H1 (cell line): ENCODE results near the gene MAP4K4. TPM values are rescaled to one million over a fixed set of nuclear protein-coding genes. Genes with fewer than 3 reads are reported as not detected.

Experiments
- CTCF ChIA-PET: fragments of 300-600 bp; sonication (Branson Sonifier 250); formaldehyde crosslinking; loops from one replicate; lab custom pipeline; 2021; ENCODE audit not compliant: partially characterized antibody; lab: Charles Lee
- POLR2A ChIA-PET: fragments of 300-600 bp; sonication (Branson Sonifier 250); formaldehyde crosslinking; loops from one replicate; lab custom pipeline; 2021; ENCODE audit warnings: inconsistent platforms; ENCODE audit not compliant: partially characterized antibody; lab: Charles Lee
- DNase-seq, 2 experiments: peaks; one replicate each; pipeline versions ENCODE4 v3.0.0 to v3.0.0-alpha.2; 2010 to 2022; ENCODE audit warnings: low spot score in 2 of 2, low read depth in 1 of 2, mixed read lengths in 1 of 2
- FAIRE-seq: peaks from 2 replicates; lab custom pipeline; 2011; peaks lifted over from hg19 to GRCh38; lab: Jason Lieb, UNC
- H2AFZ ChIP-seq: 2 replicates; pipeline ENCODE4 v1.8.1; 2012; ENCODE audit warnings: low read length, inconsistent platforms
- H2AK5ac ChIP-seq: 2 replicates; pipeline ENCODE4 v1.6.1; 2013; ENCODE audit warnings: low read depth, low read length
- H2BK120ac ChIP-seq: replicated peaks from 2 replicates; pipeline ENCODE3; 2013; ENCODE audit warnings: low read depth, low read length, inconsistent platforms
- H2BK12ac ChIP-seq: 2 replicates; pipeline ENCODE4 v1.6.1; 2013; ENCODE audit warnings: low read depth, low read length
- H2BK15ac ChIP-seq: 2 replicates; pipeline ENCODE4 v1.6.1; 2013; ENCODE audit warnings: low read length
- H2BK20ac ChIP-seq: 2 replicates; pipeline ENCODE4 v1.6.1; 2013; ENCODE audit warnings: low read length
- H2BK5ac ChIP-seq: 2 replicates; pipeline ENCODE4 v1.6.1; 2013; ENCODE audit warnings: low read depth, low read length
- H3K14ac ChIP-seq: 2 replicates; pipeline ENCODE4 v1.6.1; 2013; ENCODE audit warnings: inconsistent platforms; ENCODE audit not compliant: insufficient read length
- H3K18ac ChIP-seq: 2 replicates; pipeline ENCODE4 v1.6.1; 2013; ENCODE audit warnings: low read length; ENCODE audit errors: extremely low read depth
- H3K23ac ChIP-seq: 2 replicates; pipeline ENCODE4 v1.6.1; 2013; ENCODE audit warnings: inconsistent platforms; ENCODE audit not compliant: insufficient read length
- H3K23me2 ChIP-seq: 2 replicates; pipeline ENCODE4 v1.6.1; 2013; ENCODE audit warnings: low read depth, low read length
- H3K27ac ChIP-seq: 2 replicates; pipeline ENCODE4 v1.6.1; 2011; ENCODE audit warnings: low read depth, low read length, inconsistent platforms
- H3K27me3 ChIP-seq, 4 experiments: replicated peaks in 1 of 4; 1 replicate in 1 of 4; 2 replicates in 3 of 4; pipeline versions ENCODE4 v1.6.1 to v1.8.1; 2011 to 2013; ENCODE audit warnings: low read length in 3 of 4, mild to moderate bottlenecking in 3 of 4, inconsistent platforms in 2 of 4, mixed read lengths in 2 of 4, moderate library complexity in 1 of 4; ENCODE audit not compliant: control insufficient read depth in 3 of 4, insufficient read depth in 3 of 4; ENCODE audit errors: extremely low read depth in 1 of 4
- H3K36me3 ChIP-seq, 4 experiments: 2 replicates each; pipeline versions ENCODE4 v1.6.1 to v1.8.1; 2011 to 2013; ENCODE audit warnings: mild to moderate bottlenecking in 4 of 4, low read length in 3 of 4, moderate library complexity in 2 of 4, control low read depth in 1 of 4, inconsistent platforms in 1 of 4; ENCODE audit not compliant: insufficient read depth in 4 of 4, control insufficient read depth in 2 of 4
- H3K4ac ChIP-seq: replicated peaks from 2 replicates; pipeline ENCODE3; 2013; ENCODE audit warnings: low read length, low read depth, mixed read lengths, inconsistent platforms; ENCODE audit not compliant: insufficient read length
- H3K4me1 ChIP-seq, 4 experiments: replicated peaks in 1 of 4; 1 replicate in 1 of 4; 2 replicates in 3 of 4; pipeline versions ENCODE4 v1.6.1 to v1.8.1; 2011 to 2013; ENCODE audit warnings: low read length in 3 of 4, inconsistent platforms in 2 of 4, mixed read lengths in 1 of 4; ENCODE audit not compliant: insufficient read depth in 4 of 4, control insufficient read depth in 3 of 4
- H3K4me2 ChIP-seq, 2 experiments: 2 replicates each; pipeline versions ENCODE4 v1.6.1 to v1.8.1; 2011 to 2013; ENCODE audit warnings: low read depth in 2 of 2, low read length in 2 of 2, control low read depth in 1 of 2, inconsistent platforms in 1 of 2, mild to moderate bottlenecking in 1 of 2; ENCODE audit not compliant: insufficient read depth in 1 of 2
- H3K4me3 ChIP-seq, 4 experiments: fragments of 200-600, 300-600 bp in 1 of 4; sonication (generic), shearing (Covaris generic), sonication (Bioruptor Twin) in 1 of 4; 2 replicates each; pipeline versions ENCODE4 v1.5.1 to v1.8.1; 2011 to 2016; ENCODE audit warnings: low read length in 4 of 4, low read depth in 3 of 4, control low read depth in 2 of 4, inconsistent platforms in 2 of 4, mild to moderate bottlenecking in 2 of 4, mixed read lengths in 1 of 4, moderate library complexity in 1 of 4; ENCODE audit not compliant: insufficient read depth in 2 of 4; ENCODE audit errors: extremely low read depth in 1 of 4
- H3K56ac ChIP-seq: replicated peaks from 2 replicates; pipeline ENCODE3; 2013; ENCODE audit warnings: low read depth, mild to moderate bottlenecking, mixed read lengths, low read length, inconsistent platforms; ENCODE audit not compliant: insufficient read length
- H3K79me1 ChIP-seq: 2 replicates; pipeline ENCODE4 v1.6.1; 2013; ENCODE audit warnings: low read depth, low read length, control low read depth
- H3K79me2 ChIP-seq, 2 experiments: 2 replicates each; pipeline versions ENCODE4 v1.6.1 to v1.8.1; 2012 to 2013; ENCODE audit warnings: low read length in 2 of 2, mild to moderate bottlenecking in 2 of 2, inconsistent platforms in 1 of 2; ENCODE audit not compliant: insufficient read depth in 2 of 2, control insufficient read depth in 1 of 2
- H3K9ac ChIP-seq, 4 experiments: replicated peaks in 1 of 4; 1 replicate in 1 of 4; 2 replicates in 3 of 4; pipeline versions ENCODE4 v1.6.1 to v1.8.1; 2011 to 2013; ENCODE audit warnings: low read depth in 3 of 4, low read length in 3 of 4, control low read depth in 2 of 4, mild to moderate bottlenecking in 2 of 4, moderate library complexity in 2 of 4, inconsistent platforms in 1 of 4; ENCODE audit errors: extremely low read depth in 1 of 4
- H3K9me3 ChIP-seq, 2 experiments: 2 replicates each; pipeline versions ENCODE4 v1.6.1 to v1.8.1; 2012 to 2013; ENCODE audit warnings: mild to moderate bottlenecking in 2 of 2, moderate library complexity in 2 of 2, control low read depth in 1 of 2, inconsistent platforms in 1 of 2, low read depth in 1 of 2, low read length in 1 of 2, mixed read lengths in 1 of 2; ENCODE audit not compliant: insufficient read depth in 2 of 2
- H4K20me1 ChIP-seq, 2 experiments: replicated peaks in 1 of 2; 2 replicates each; pipeline versions ENCODE3 to v1.8.1; 2011 to 2013; ENCODE audit warnings: inconsistent platforms in 2 of 2, low read length in 2 of 2, mild to moderate bottlenecking in 1 of 2; ENCODE audit not compliant: insufficient read depth in 2 of 2, control insufficient read depth in 1 of 2
- H4K5ac ChIP-seq: 2 replicates; pipeline ENCODE4 v1.6.1; 2013; ENCODE audit warnings: low read length, low read depth, mixed read lengths, inconsistent platforms; ENCODE audit not compliant: insufficient read length
- H4K8ac ChIP-seq: 2 replicates; pipeline ENCODE4 v1.8.0; 2013; ENCODE audit warnings: mild to moderate bottlenecking, moderate library complexity, low read length, inconsistent platforms; ENCODE audit not compliant: insufficient read depth; ENCODE audit errors: extremely low read depth
- H4K91ac ChIP-seq: replicated peaks from 2 replicates; pipeline ENCODE3; 2013; ENCODE audit warnings: low read length, mixed read lengths, inconsistent platforms; ENCODE audit not compliant: insufficient read length
- CEBPB ChIP-seq: IDR thresholded peaks from 2 replicates; pipeline ENCODE4 v1.6.1; 2012; ENCODE audit warnings: low read depth, low read length
- CHD1 ChIP-seq: IDR thresholded peaks from 2 replicates; pipeline ENCODE4 v1.6.1; 2012; ENCODE audit warnings: low read depth, low read length, improper control_type of control experiment
- CREB1 ChIP-seq: IDR thresholded peaks from 2 replicates; pipeline ENCODE4 v1.6.1; 2012; ENCODE audit warnings: inconsistent platforms
- GTF2F1 ChIP-seq: IDR thresholded peaks from 2 replicates; pipeline ENCODE4 v1.6.1; 2012; ENCODE audit warnings: low read depth, low read length, improper control_type of control experiment, borderline replicate concordance
- KDM5A ChIP-seq: fragments of 200-600 bp; IDR thresholded peaks from 2 replicates; pipeline ENCODE4 v1.7.1; 2012; ENCODE audit warnings: mild to moderate bottlenecking, low read length, inconsistent platforms, mixed read lengths
- PHF8 ChIP-seq: fragments of 200-600 bp; sonication (generic); conservative IDR thresholded peaks from 2 replicates; pipeline ENCODE4 v1.7.1; 2012; ENCODE audit warnings: low read depth, mild to moderate bottlenecking, inconsistent platforms, low read length, moderate library complexity
- RAD21 ChIP-seq, 2 experiments: IDR thresholded peaks in 1 of 2; conservative IDR thresholded peaks in 1 of 2; 2 replicates each; pipeline ENCODE4 v1.6.1; 2011; ENCODE audit warnings: low read depth in 2 of 2, low read length in 2 of 2, improper control_type of control experiment in 1 of 2, inconsistent platforms in 1 of 2, mild to moderate bottlenecking in 1 of 2, moderate library complexity in 1 of 2
- WGBS, 2 experiments: shearing (Covaris generic) in 1 of 2; methylation state at CpG; one replicate each; pipeline versions ENCODE4 v1.1.6 to v1.1.7; 2013 to 2015; ENCODE audit warnings: low lambda C conversion rate in 2 of 2, mixed read lengths in 2 of 2, inconsistent platforms in 1 of 2, low coverage in 1 of 2, missing lambda C conversion rate in 1 of 2; ENCODE audit not compliant: insufficient replicate concordance in 2 of 2, insufficient coverage in 1 of 2, insufficient read length in 1 of 2; ENCODE audit errors: extremely low coverage in 1 of 2, missing lambda C conversion rate in 1 of 2; 5-methylcytosine and 5-hydroxymethylcytosine counted together
- polyA plus RNA-seq, 7 experiments: library from polyadenylated mRNA; depleted of rRNA in 3 of 7; stranded (reverse) in 5 of 7; unstranded in 2 of 7; fragments of >200 nt in 5 of 7; fragments of 200-250 nt in 2 of 7; gene quantifications; 1 replicate in 5 of 7; 2 replicates in 1 of 7; 4 replicates in 1 of 7; pipeline versions ENCODE4 v1.2.1 to v1.2.3, GENCODE V29; 2011 to 2013; ENCODE audit warnings: missing spikeins in 2 of 7, mixed read lengths in 2 of 7
- total RNA-seq: library from RNA; stranded (reverse); fragmentation: NEBNext Ultra II Directional; extraction: Animal tissue kit (Norgen Biotek cat#: 25700); gene quantifications from 2 replicates; pipeline ENCODE4 v1.2.1, GENCODE V29; 2021
- TF ChIP-seq, protein P1 (sequence below): IDR thresholded peaks from 2 replicates; pipeline ENCODE4 v1.6.1; 2012; ENCODE audit warnings: low read length, inconsistent platforms
- TF ChIP-seq, protein P2 (sequence below): IDR thresholded peaks from 2 replicates; pipeline ENCODE4 v1.6.1; 2011; ENCODE audit warnings: low read length, improper control_type of control experiment

MAP4K4 gene
- total and polyA plus RNA-seq, 2 of the 8 experiments (the other 6 are each of a cell fraction or from before 2014, with no cell fraction given) = 53.2 to 138 TPM

DNA sequence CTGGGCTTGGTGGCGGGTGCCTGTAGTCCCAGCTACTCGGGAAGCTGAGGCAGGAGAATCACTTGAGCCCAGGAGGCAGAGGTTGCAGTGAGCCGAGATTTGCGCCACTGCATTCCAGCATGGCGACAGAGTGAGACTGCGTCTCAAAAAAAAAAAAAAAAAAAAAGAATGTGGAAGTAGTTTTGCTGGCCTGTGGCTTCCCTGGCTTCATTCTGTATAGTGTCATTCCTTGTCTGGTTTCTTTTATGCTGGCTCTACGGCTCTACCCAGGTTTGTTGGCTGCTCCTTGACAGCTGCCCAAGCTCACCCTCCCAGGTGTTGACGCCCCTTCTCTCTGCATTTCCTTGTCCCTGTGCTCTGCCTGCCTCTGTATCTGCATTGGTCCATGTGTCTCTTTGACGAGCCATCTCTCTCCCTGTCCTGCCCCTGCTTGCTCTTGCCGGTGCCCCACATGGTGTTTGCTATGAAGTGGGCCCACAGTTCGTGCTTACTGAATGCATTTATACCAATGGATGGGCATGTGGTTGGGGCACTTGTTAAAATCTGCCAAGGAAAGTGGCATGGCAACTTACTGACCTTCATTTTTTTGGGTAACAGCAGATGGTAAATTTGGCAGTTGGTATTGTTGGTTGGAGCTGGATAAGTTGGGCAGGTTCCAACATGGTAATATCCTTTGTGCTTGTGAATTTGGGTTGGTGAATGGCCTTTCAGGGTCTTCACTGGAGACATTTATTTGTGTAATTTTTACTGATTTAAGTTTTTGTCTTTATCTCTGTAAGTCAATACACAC, 113.9 kb downstream of the MAP4K4 start:
- H3K4ac ChIP-seq = no peak overlapping the region
- WGBS, 2 experiments = 86% methylated on average over 11 of the region's 11 CpGs; no CpG with 5 or more reads in 1 of the 2 experiments
- no peak overlapping the region for H3K9ac ChIP-seq
- no peak overlapping the region for H2BK12ac ChIP-seq
- H4K8ac ChIP-seq = no peak overlapping the region
- no peak overlapping the region for H4K91ac ChIP-seq
- 0 out of 2 replicates have a peak overlapping the region, but pooled peaks have one; percentile 56 for H2AK5ac ChIP-seq
- no peak overlapping the region for H3K4me3 ChIP-seq
- H2BK15ac ChIP-seq = no peak overlapping the region
- no peak overlapping the region for H2AFZ ChIP-seq
- no peak overlapping the region for H2BK20ac ChIP-seq
- H3K23ac ChIP-seq = no peak overlapping the region
- H3K79me1 ChIP-seq = peaks cover 5% of the 10 kb centered on the region
- H3K56ac ChIP-seq = no peak overlapping the region
- H3K9me3 ChIP-seq = no peaks in the 10 kb centered on the region
- H3K14ac ChIP-seq = no peak overlapping the region
- DNase-seq (no peak), FAIRE-seq (no peak)
- peaks cover 10 to 95% of the 10 kb centered on the region in 2 experiments for H3K79me2 ChIP-seq
- H2BK120ac ChIP-seq = no peak overlapping the region
- no peak overlapping the region for H3K27ac ChIP-seq
- peaks cover 0 to 18% (median 9%) of the 10 kb centered on the region in 4 experiments; a peak in 5 of 7 replicates for H3K4me1 ChIP-seq
- no peaks in the 10 kb centered on the region; the same call in 1 of the 2 replicates for H3K23me2 ChIP-seq
- H3K18ac ChIP-seq = peak overlapping the region; percentile 9; the same call in 1 of the 2 replicates
- no peaks in the 10 kb centered on the region for H3K27me3 ChIP-seq
- ChIA-PET CTCF (no interaction called here), POLR2A (no interaction called here)
- H3K4me2 ChIP-seq = no peak overlapping the region
- H2BK5ac ChIP-seq = no peak overlapping the region
- H3K36me3 ChIP-seq = no peaks in the 10 kb centered on the region
- H4K5ac ChIP-seq = no peak overlapping the region
- H4K20me1 ChIP-seq = peaks cover 0 to 2% of the 10 kb centered on the region in 2 experiments
- no peak for TF ChIP-seq CHD1
- no peak for TF ChIP-seq GTF2F1
- TF ChIP-seq CREB1 = no peak
- TF ChIP-seq PHF8 = no peak
- TF ChIP-seq RAD21 (IDR thresholded peaks at IDR 0.05 in 1 of 2, conservative IDR thresholded peaks at IDR 0.05 in 1 of 2; ENCODE audit: low read depth in 2 of 2, low read length in 2 of 2) = no peak
- no peak for TF ChIP-seq KDM5A
- TF ChIP-seq, protein P1, sequence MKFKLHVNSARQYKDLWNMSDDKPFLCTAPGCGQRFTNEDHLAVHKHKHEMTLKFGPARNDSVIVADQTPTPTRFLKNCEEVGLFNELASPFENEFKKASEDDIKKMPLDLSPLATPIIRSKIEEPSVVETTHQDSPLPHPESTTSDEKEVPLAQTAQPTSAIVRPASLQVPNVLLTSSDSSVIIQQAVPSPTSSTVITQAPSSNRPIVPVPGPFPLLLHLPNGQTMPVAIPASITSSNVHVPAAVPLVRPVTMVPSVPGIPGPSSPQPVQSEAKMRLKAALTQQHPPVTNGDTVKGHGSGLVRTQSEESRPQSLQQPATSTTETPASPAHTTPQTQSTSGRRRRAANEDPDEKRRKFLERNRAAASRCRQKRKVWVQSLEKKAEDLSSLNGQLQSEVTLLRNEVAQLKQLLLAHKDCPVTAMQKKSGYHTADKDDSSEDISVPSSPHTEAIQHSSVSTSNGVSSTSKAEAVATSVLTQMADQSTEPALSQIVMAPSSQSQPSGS = no peak
- no peak for TF ChIP-seq CEBPB
- TF ChIP-seq, protein P2, sequence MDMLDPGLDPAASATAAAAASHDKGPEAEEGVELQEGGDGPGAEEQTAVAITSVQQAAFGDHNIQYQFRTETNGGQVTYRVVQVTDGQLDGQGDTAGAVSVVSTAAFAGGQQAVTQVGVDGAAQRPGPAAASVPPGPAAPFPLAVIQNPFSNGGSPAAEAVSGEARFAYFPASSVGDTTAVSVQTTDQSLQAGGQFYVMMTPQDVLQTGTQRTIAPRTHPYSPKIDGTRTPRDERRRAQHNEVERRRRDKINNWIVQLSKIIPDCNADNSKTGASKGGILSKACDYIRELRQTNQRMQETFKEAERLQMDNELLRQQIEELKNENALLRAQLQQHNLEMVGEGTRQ = no peak
